Left lung (tissue), 10 donors: ENCODE measurements around the gene RNASE4. TPM values are rescaled to one million over a fixed set of nuclear protein-coding genes. Genes with fewer than 3 reads are reported as not detected.

ENCODE experiments used
- ATAC-seq: fragments of 200-7000 bp; cut with Tn5 transposase; one replicate; pipeline ENCODE4 v1.9.1; 2020; ENCODE audit warnings: moderate library complexity
- DNase-seq, 4 donors: peaks; one replicate each; pipeline ENCODE4 v3.0.0-alpha.2; 2013 to 2020
- H3K27ac ChIP-seq, 2 donors: fragments of 200-600 bp; sonication (generic) in 1 of 2; one replicate each; pipeline versions ENCODE4 v1.5.0 to v1.8.0; 2020 to 2021
- H3K27me3 ChIP-seq, 2 donors: fragments of 200-600 bp; sonication (generic) in 1 of 2; one replicate each; pipeline versions ENCODE4 v1.5.0 to v1.8.0; 2020 to 2021
- H3K36me3 ChIP-seq, 2 donors: fragments of 200-600 bp; sonication (generic) in 1 of 2; one replicate each; pipeline versions ENCODE4 v1.5.0 to v1.8.0; 2020 to 2021
- H3K4me1 ChIP-seq, 2 donors: fragments of 200-600 bp; one replicate each; pipeline ENCODE4 v1.8.0; 2021
- H3K4me3 ChIP-seq, 2 donors: fragments of 200-600 bp; sonication (generic) in 1 of 2; one replicate each; pipeline versions ENCODE4 v1.5.0 to v1.8.0; 2020 to 2021; ENCODE audit warnings: mild to moderate bottlenecking in 1 of 2
- H3K9me3 ChIP-seq, 2 donors: fragments of 200-600 bp; sonication (generic) in 1 of 2; one replicate each; pipeline versions ENCODE4 v1.5.0 to v1.8.0; 2020 to 2021
- CTCF ChIP-seq, 2 donors: fragments of 200-600 bp; sonication (generic) in 1 of 2; IDR thresholded peaks; one replicate each; pipeline versions ENCODE4 v1.5.0 to v1.8.0; 2021; ENCODE audit warnings: antibody characterized with exemption in 2 of 2
- intact Hi-C, 2 donors: fragments of 100-400 bp; cut with DNase I; formaldehyde crosslinking; loops; one replicate each; pipeline versions ENCODE4 v1.11.2 to v1.14.2; 2022
- polyA plus RNA-seq, 6 donors: library from polyadenylated mRNA; unstranded; fragments of 120-200 nt; gene quantifications; one replicate each; pipeline ENCODE4 v1.2.1, GENCODE V29; 2013; ENCODE audit not compliant: insufficient read length in 6 of 6
- total RNA-seq, 2 donors: library from RNA; stranded (reverse); fragmentation: NEBNext Ultra II Directional; extraction: Animal tissue kit (Norgen Biotek cat#: 25700); gene quantifications; one replicate each; pipeline ENCODE4 v1.2.1, GENCODE V29; 2021
- donor health status: DM: no; HTN: yes; CAD: no.
- donor health status: DM: no; HTN: no; CAD: no.

RNASE4 gene
- total and polyA plus RNA-seq, 8 donors, result 5.1 to 18.5 (median 6.7) TPM

- Histone ChIP-seq H3K27me3 (peaks cover 47 to 100% of the 10 kb centered on the region in 2 donors), H3K9me3 (no peaks in the 10 kb centered on the region), H3K4me1 (no peaks in the 10 kb centered on the region), H3K4me3 (no peak overlapping the region), H3K27ac (no peak overlapping the region), H3K36me3 (no peaks in the 10 kb centered on the region)
- no peak for ATAC-seq
- no peak for DNase-seq
- intact Hi-C loops, result no loop called here
- no peak for TF ChIP-seq CTCF (IDR thresholded peaks at IDR 0.05)
These were observed 26.8 kb upstream of the RNASE4 start for GRCh38 chr14:20657216-20658211.

GRCh38 chr14:20658246-20658645, 26.1 kb upstream of the RNASE4 start:
- peaks cover 39 to 100% of the 10 kb centered on the region in 2 donors for H3K27me3 ChIP-seq
- no peak overlapping the region for H3K27ac ChIP-seq

GRCh38 chr14:20659336-20659735, 25.0 kb upstream of the RNASE4 start:
- H3K27me3 ChIP-seq, result peaks cover 28 to 100% of the 10 kb centered on the region in 2 donors
- TF ChIP-seq CTCF (IDR thresholded peaks at IDR 0.05), result no peak

More at GRCh38 chr14:20658246-20658645, 26.1 kb upstream of the RNASE4 start:
- Histone ChIP-seq H3K36me3 (no peaks in the 10 kb centered on the region), H3K4me3 (no peak overlapping the region), H3K9me3 (no peaks in the 10 kb centered on the region), H3K4me1 (peaks cover 0 to 5% of the 10 kb centered on the region in 2 donors)
- ATAC-seq (no peak), DNase-seq (no peak)
- intact Hi-C loops, result no loop called here
- no peak for TF ChIP-seq CTCF (IDR thresholded peaks at IDR 0.05)

GRCh38 chr14:20659813-20660395, 24.5 kb upstream of the RNASE4 start:
- no peak for TF ChIP-seq CTCF (IDR thresholded peaks at IDR 0.05)
- peak in 1 of 4 donors; percentile 63 for DNase-seq
- intact Hi-C loops, result no loop called here
- Histone ChIP-seq H3K4me1 (peaks cover 6 to 13% of the 10 kb centered on the region in 2 donors), H3K27me3 (peaks cover 28 to 98% of the 10 kb centered on the region in 2 donors), H3K9me3 (no peaks in the 10 kb centered on the region), H3K36me3 (no peaks in the 10 kb centered on the region), H3K27ac (no peak overlapping the region), H3K4me3 (no peak overlapping the region)
- no peak for ATAC-seq

More at GRCh38 chr14:20659336-20659735, 25.0 kb upstream of the RNASE4 start:
- Histone ChIP-seq H3K36me3 (no peaks in the 10 kb centered on the region), H3K27ac (no peak overlapping the region), H3K9me3 (no peaks in the 10 kb centered on the region), H3K4me3 (no peak overlapping the region), H3K4me1 (peaks cover 6 to 13% of the 10 kb centered on the region in 2 donors)
- ATAC-seq, result no peak
- no peak for DNase-seq
- intact Hi-C loops, result no loop called here

GRCh38 chr14:20661197-20661596, 23.2 kb upstream of the RNASE4 start:
- no peak for DNase-seq
- no peak overlapping the region for H3K4me3 ChIP-seq
- H3K9me3 ChIP-seq, result no peaks in the 10 kb centered on the region
- H3K27me3 ChIP-seq, result peaks cover 19 to 91% of the 10 kb centered on the region in 2 donors
- no peak for ATAC-seq
- H3K27ac ChIP-seq, result no peak overlapping the region
- intact Hi-C loops, result no loop called here
- H3K4me1 ChIP-seq, result peaks cover 6 to 13% of the 10 kb centered on the region in 2 donors
- no peaks in the 10 kb centered on the region for H3K36me3 ChIP-seq
- no peak for TF ChIP-seq CTCF (IDR thresholded peaks at IDR 0.05)
